Measurements from ENCODE around the gene AGBL4.
"Not testable (repeated sequence)": the region's sequence is repeated elsewhere in the genome, so short reads cannot be mapped to it uniquely, and the experiment has no call there.

Gene AGBL4

DNA sequence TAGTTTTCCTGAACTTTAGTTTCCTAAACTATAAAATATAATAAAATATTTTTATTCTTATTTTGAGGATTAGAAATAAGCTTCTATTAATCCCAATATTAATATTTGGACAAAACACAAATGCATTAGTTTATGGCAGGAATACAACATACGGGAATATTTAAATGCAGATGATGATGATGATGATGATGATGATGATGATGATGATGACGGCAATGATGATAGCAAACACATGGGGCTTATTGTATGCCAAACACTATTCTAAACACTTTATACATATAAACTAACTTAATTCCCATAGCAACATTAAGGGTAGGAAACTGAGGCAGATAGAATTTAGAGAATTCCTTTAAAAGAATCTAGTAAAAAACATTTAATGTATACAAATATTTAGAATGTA lies 705.5 kb downstream of the AGBL4 start:
- Mint-ChIP-seq H3K4me1 (no peaks in the 10 kb centered on the region), H3K9me3 (peaks cover 19% of the 10 kb centered on the region), H3K36me3 (ENCODE audit: low read depth) (no peaks in the 10 kb centered on the region), H3K27ac (no peak overlapping the region), H3K27me3 (ENCODE audit: low read depth) (no peaks in the 10 kb centered on the region), H3K4me3 (no peak overlapping the region)
- TF ChIP-seq, protein P1, sequence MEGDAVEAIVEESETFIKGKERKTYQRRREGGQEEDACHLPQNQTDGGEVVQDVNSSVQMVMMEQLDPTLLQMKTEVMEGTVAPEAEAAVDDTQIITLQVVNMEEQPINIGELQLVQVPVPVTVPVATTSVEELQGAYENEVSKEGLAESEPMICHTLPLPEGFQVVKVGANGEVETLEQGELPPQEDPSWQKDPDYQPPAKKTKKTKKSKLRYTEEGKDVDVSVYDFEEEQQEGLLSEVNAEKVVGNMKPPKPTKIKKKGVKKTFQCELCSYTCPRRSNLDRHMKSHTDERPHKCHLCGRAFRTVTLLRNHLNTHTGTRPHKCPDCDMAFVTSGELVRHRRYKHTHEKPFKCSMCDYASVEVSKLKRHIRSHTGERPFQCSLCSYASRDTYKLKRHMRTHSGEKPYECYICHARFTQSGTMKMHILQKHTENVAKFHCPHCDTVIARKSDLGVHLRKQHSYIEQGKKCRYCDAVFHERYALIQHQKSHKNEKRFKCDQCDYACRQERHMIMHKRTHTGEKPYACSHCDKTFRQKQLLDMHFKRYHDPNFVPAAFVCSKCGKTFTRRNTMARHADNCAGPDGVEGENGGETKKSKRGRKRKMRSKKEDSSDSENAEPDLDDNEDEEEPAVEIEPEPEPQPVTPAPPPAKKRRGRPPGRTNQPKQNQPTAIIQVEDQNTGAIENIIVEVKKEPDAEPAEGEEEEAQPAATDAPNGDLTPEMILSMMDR (IDR thresholded peaks at IDR 0.05; ENCODE audit: unreplicated experiment in 3 of 3): no peak

DNA sequence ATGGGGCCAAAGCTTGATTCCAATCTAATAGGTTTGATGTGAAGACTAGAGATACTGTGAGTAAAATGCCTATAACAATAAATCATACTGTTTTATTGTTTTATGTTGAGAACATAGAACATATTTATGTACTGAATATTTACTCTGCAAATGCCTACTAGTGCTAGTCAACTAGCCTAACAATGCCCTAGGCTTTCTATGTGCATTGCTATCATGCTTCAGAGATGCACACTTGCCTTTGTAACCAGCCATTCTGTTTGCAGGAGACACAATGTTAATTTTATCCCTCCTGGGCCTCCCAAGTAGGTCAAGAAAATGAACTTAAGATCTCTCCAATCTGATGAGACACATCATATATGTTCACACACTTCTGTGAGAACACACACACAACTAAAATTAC lies 716.3 kb downstream of the AGBL4 start:
- H3K4me1 Mint-ChIP-seq: no peaks in the 10 kb centered on the region
- H3K9me3 Mint-ChIP-seq: peaks cover 35% of the 10 kb centered on the region
- no peak overlapping the region for H3K27ac Mint-ChIP-seq
- TF ChIP-seq, protein P1 (IDR thresholded peaks at IDR 0.05; ENCODE audit: unreplicated experiment in 3 of 3): no peak
- H3K27me3 Mint-ChIP-seq (ENCODE audit: low read depth): no peaks in the 10 kb centered on the region
- H3K4me3 Mint-ChIP-seq: no peak overlapping the region
- H3K36me3 Mint-ChIP-seq (ENCODE audit: low read depth): peaks cover 3% of the 10 kb centered on the region

DNA sequence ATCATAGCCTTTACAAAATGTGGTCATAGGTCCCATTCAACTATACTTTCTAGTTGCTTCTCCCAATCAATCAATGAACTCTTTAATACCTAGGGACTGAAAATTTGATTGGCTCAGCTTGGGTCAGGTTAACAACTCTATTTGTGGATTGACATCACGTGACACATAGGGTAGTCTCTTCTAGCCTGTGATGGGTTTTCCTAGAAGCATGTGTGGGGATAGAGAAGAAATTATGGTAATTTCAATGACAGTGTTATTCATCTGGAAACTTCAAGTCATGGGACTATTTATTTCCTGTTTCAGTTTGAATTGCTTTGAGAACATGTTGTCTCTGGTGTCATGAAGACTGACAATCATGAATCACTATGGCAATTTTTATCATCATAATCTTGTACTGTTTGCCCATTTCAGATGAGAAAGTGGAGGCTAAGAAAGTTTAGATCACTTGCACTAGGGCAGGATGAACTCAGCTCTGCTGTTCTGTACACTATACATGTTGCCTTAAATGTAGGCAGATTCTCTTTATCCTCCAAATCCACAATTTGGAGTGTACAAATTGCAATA lies 717.2 kb downstream of the AGBL4 start:
- Mint-ChIP-seq H3K36me3 (ENCODE audit: low read depth) (peaks cover 3% of the 10 kb centered on the region), H3K27ac (no peak overlapping the region), H3K9me3 (peaks cover 34% of the 10 kb centered on the region), H3K27me3 (ENCODE audit: low read depth) (no peaks in the 10 kb centered on the region), H3K4me1 (no peaks in the 10 kb centered on the region), H3K4me3 (no peak overlapping the region)
- TF ChIP-seq, protein P1 (IDR thresholded peaks at IDR 0.05; ENCODE audit: unreplicated experiment in 3 of 3): no peak

DNA sequence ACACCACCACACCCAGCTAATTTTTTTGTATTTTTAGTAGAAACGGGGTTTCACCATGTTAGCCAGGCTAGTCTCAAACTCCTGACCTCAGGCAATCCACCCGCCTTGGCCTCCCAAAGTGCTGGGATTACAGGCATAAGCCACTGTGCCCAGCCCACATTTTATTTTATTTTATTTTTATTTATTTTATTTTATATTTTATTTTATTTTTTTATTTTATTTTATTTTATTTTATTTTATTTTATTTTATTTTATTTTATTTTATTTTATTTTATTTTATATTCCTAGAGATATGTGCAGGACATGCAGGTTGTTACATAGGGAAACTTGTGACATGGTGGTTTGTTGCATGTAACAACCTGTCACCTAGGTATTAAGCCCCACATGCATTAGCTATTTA lies 721.4 kb downstream of the AGBL4 start:
- not testable (repeated sequence) for H3K27ac Mint-ChIP-seq; H3K27me3 Mint-ChIP-seq (ENCODE audit: low read depth); H3K36me3 Mint-ChIP-seq (ENCODE audit: low read depth); H3K4me3 Mint-ChIP-seq; H3K4me1 Mint-ChIP-seq
- H3K9me3 Mint-ChIP-seq: peaks cover 42% of the 10 kb centered on the region

DNA sequence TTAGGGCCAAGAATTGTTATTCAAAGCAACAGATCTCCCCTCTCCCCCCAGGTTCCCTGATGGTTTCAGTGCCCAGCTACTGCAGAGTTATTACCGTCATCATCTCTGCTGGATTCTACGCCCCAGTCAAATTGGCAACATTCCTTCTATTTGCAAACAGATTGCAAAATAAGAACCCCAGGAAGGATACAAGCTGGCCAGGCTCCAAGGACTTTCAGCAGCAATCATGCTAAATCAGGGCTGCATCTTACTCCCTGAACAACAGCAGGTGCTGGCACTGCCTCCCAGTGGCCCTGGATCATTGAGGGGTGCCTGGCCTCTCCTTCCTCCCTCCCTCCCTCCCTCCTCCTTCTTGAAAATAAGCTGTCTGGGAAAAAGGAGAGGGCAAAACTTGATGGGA lies 725.5 kb downstream of the AGBL4 start:
- no peaks in the 10 kb centered on the region for H3K4me1 Mint-ChIP-seq
- TF ChIP-seq, protein P1 (IDR thresholded peaks at IDR 0.05; ENCODE audit: unreplicated experiment in 3 of 3): no peak
- H3K9me3 Mint-ChIP-seq: peaks cover 42% of the 10 kb centered on the region
- no peak overlapping the region for H3K27ac Mint-ChIP-seq
- no peak overlapping the region for H3K4me3 Mint-ChIP-seq
- peaks cover 3% of the 10 kb centered on the region for H3K36me3 Mint-ChIP-seq (ENCODE audit: low read depth)
- peaks cover 4% of the 10 kb centered on the region for H3K27me3 Mint-ChIP-seq (ENCODE audit: low read depth)

DNA sequence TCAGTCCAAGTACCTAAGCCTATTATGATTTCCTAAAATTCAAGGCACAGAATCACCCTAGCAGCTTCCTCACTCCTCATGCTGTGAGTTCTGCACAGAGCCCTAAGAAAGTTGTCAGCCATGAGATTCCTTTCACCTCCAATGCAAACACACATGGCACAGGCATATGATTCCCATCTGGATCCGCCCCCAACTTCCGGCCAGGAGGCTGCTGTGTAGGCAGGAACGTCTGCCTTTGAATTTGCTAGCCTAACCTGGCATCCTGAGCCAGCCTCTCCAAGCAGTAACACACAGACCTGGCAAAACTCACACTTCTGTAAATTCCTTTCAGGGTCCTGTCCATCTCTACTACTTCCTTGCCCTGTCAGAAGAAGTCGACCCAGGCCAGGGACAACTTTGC lies 726.0 kb downstream of the AGBL4 start:
- H3K36me3 Mint-ChIP-seq (ENCODE audit: low read depth): peaks cover 2% of the 10 kb centered on the region

More for the DNA sequence above, 726.0 kb downstream of the AGBL4 start:
- peaks cover 40% of the 10 kb centered on the region for H3K9me3 Mint-ChIP-seq
- TF ChIP-seq, protein P1 (IDR thresholded peaks at IDR 0.05; ENCODE audit: unreplicated experiment in 3 of 3): no peak
- H3K27me3 Mint-ChIP-seq (ENCODE audit: low read depth): peaks cover 4% of the 10 kb centered on the region
- H3K4me3 Mint-ChIP-seq: no peak overlapping the region
- no peaks in the 10 kb centered on the region for H3K4me1 Mint-ChIP-seq
- H3K27ac Mint-ChIP-seq: no peak overlapping the region

All from nephron (organoid).